ENCODE measurements around the gene DEFB119. TPM values are rescaled to one million over a fixed set of nuclear protein-coding genes. Genes with fewer than 3 reads are reported as not detected.

The DEFB119 gene
- total and polyA plus RNA-seq, 2 of the 13 experiments (the other 11 are each of a cell fraction or from before 2014, with no cell fraction given): not detected

GRCh38 chr20:31368301-31368700 lies 22.1 kb downstream of the DEFB119 start, which contains the start of gene DEFB118:
DEFB118 (plus strand) TSS chr20:31368601; CDS start chr20:31368651, 50 bp downstream.
- Histone ChIP-seq H4K20me1 (ENCODE audit: insufficient read depth, low read length) (no peaks in the 10 kb centered on the region), H3K36me3 (replicated peaks in 1 of 2; ENCODE audit: control insufficient read depth in 1 of 2, insufficient read depth in 2 of 2, low read length in 2 of 2) (no peaks in the 10 kb centered on the region), H3K4me3 (replicated peaks in 1 of 3; ENCODE audit: insufficient read depth in 1 of 3, low read depth in 2 of 3, low read length in 3 of 3) (no peak within 1 kb of the TSS), H2AFZ (ENCODE audit: low read length) (no peak within 1 kb of the TSS), H3K27me3 (ENCODE audit: control insufficient read depth in 1 of 2, insufficient read depth in 2 of 2, low read length in 2 of 2) (peaks cover 0 to 14% of the 10 kb centered on the region in 2 experiments; a peak in 3 of 5 replicates), H3K27ac (ENCODE audit: extremely low read length, insufficient read depth, low read length) (no peak within 1 kb of the TSS), H3K4me2 (ENCODE audit: low read depth, low read length) (no peak within 1 kb of the TSS), H3K9ac (ENCODE audit: insufficient read depth, low read depth, low read length) (no peak within 1 kb of the TSS), H3K4me1 (ENCODE audit: insufficient read depth, low read length) (no peaks in the 10 kb centered on the region), H3K9me3 (ENCODE audit: low read length) (no peaks in the 10 kb centered on the region), H3K79me2 (ENCODE audit: insufficient read depth, low read length) (no peaks in the 10 kb centered on the region)
- DNase-seq (ENCODE audit: low spot score): no peak
- no peak for FAIRE-seq
- no peak; the same call in 2 of the 3 replicates for ATAC-seq
- POLR2A ChIA-PET: no interaction called here
- in situ Hi-C loops (cut with HindIII; ENCODE audit: extremely low pct_ligation_motif_present, low pct_unique_long_range_greater_than_20kb) (no loop called here), intact Hi-C loops (cut with micrococcal nuclease; ENCODE audit: unreplicated experiment) (no loop called here)
- BruUV-seq (replicated peaks): no TSS peak
- CTCF ChIA-PET (ENCODE audit: low intra/inter-chr PET ratio, low total read pairs): no interaction called here
- 0% methylated on average over 2 of the region's 2 CpGs for whole genome bisulfite sequencing (ENCODE audit: low lambda C conversion rate)
- TF ChIP-seq ZIK1 (CRISPR knock-in tag; IDR thresholded peaks at IDR 0.05; ENCODE audit: borderline replicate concordance, low read depth) (no peak), SKI (IDR thresholded peaks at IDR 0.05; ENCODE audit: partially characterized antibody) (no peak), AKAP8 (CRISPR knock-in tag; IDR thresholded peaks at IDR 0.05) (no peak), ZNF652 (CRISPR knock-in tag; IDR thresholded peaks at IDR 0.05; ENCODE audit: borderline replicate concordance, low read depth) (no peak), XRCC5 (optimal IDR thresholded peaks at IDR 0.05; ENCODE audit: low read length) (no peak), ELF1 (CRISPR knock-in tag; IDR thresholded peaks at IDR 0.05) (no peak), ZFP62 (CRISPR knock-in tag; IDR thresholded peaks at IDR 0.05) (no peak), TRAFD1 (CRISPR knock-in tag; IDR thresholded peaks at IDR 0.05; ENCODE audit: borderline replicate concordance) (no peak), ZNF660 (CRISPR knock-in tag; IDR thresholded peaks at IDR 0.05; ENCODE audit: borderline replicate concordance, low read depth) (no peak), CTCF (CRISPR knock-in tag; IDR thresholded peaks at IDR 0.05) (no peak), ZNF260 (CRISPR knock-in tag; IDR thresholded peaks at IDR 0.05; ENCODE audit: borderline replicate concordance, low read depth) (no peak)
- TF ChIP-seq, protein P1, sequence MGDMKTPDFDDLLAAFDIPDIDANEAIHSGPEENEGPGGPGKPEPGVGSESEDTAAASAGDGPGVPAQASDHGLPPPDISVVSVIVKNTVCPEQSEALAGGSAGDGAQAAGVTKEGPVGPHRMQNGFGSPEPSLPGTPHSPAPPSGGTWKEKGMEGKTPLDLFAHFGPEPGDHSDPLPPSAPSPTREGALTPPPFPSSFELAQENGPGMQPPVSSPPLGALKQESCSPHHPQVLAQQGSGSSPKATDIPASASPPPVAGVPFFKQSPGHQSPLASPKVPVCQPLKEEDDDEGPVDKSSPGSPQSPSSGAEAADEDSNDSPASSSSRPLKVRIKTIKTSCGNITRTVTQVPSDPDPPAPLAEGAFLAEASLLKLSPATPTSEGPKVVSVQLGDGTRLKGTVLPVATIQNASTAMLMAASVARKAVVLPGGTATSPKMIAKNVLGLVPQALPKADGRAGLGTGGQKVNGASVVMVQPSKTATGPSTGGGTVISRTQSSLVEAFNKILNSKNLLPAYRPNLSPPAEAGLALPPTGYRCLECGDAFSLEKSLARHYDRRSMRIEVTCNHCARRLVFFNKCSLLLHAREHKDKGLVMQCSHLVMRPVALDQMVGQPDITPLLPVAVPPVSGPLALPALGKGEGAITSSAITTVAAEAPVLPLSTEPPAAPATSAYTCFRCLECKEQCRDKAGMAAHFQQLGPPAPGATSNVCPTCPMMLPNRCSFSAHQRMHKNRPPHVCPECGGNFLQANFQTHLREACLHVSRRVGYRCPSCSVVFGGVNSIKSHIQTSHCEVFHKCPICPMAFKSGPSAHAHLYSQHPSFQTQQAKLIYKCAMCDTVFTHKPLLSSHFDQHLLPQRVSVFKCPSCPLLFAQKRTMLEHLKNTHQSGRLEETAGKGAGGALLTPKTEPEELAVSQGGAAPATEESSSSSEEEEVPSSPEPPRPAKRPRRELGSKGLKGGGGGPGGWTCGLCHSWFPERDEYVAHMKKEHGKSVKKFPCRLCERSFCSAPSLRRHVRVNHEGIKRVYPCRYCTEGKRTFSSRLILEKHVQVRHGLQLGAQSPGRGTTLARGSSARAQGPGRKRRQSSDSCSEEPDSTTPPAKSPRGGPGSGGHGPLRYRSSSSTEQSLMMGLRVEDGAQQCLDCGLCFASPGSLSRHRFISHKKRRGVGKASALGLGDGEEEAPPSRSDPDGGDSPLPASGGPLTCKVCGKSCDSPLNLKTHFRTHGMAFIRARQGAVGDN (CRISPR knock-in tag; IDR thresholded peaks at IDR 0.05): no peak
- TF ChIP-seq, protein P2, sequence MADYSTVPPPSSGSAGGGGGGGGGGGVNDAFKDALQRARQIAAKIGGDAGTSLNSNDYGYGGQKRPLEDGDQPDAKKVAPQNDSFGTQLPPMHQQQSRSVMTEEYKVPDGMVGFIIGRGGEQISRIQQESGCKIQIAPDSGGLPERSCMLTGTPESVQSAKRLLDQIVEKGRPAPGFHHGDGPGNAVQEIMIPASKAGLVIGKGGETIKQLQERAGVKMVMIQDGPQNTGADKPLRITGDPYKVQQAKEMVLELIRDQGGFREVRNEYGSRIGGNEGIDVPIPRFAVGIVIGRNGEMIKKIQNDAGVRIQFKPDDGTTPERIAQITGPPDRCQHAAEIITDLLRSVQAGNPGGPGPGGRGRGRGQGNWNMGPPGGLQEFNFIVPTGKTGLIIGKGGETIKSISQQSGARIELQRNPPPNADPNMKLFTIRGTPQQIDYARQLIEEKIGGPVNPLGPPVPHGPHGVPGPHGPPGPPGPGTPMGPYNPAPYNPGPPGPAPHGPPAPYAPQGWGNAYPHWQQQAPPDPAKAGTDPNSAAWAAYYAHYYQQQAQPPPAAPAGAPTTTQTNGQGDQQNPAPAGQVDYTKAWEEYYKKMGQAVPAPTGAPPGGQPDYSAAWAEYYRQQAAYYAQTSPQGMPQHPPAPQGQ (CRISPR knock-in tag; IDR thresholded peaks at IDR 0.05; ENCODE audit: borderline replicate concordance): no peak

All from HepG2 (cell line).